GM19035 (cell line): Measurements from ENCODE around the gene XPR1.
"Not testable (repeated sequence)": the region's sequence is repeated elsewhere in the genome, so short reads cannot be mapped to it uniquely, and the experiment has no call there.

ENCODE experiments used
- ATAC-seq: cut with Tn5 transposase; IDR thresholded peaks from one replicate; pipeline ENCODE4 v1.9.1; 2021; ENCODE audit not compliant: unreplicated experiment

Gene XPR1

GRCh38 chr1:180642781-180643180 is 11.0 kb downstream of the XPR1 start:
- ATAC-seq: no peak

GRCh38 chr1:180643693-180644092 is 11.9 kb downstream of the XPR1 start:
- ATAC-seq: no peak

- ATAC-seq: no peak
Measured at GRCh38 chr1:180644526-180645192, 12.8 kb downstream of the XPR1 start.

- ATAC-seq: not testable (repeated sequence)
Measured at GRCh38 chr1:180645261-180645660, 13.4 kb downstream of the XPR1 start.

GRCh38 chr1:180646093-180646492 is 14.3 kb downstream of the XPR1 start:
- ATAC-seq: no peak

GRCh38 chr1:180646547-180646946 is 14.7 kb downstream of the XPR1 start:
- no peak for ATAC-seq

- no peak for ATAC-seq
Measured at GRCh38 chr1:180652792-180653191, 21.0 kb downstream of the XPR1 start.

GRCh38 chr1:180662709-180663108 is 30.9 kb downstream of the XPR1 start:
- no peak for ATAC-seq

- ATAC-seq: no peak
Measured at GRCh38 chr1:180670681-180671080, 38.9 kb downstream of the XPR1 start.

GRCh38 chr1:180672105-180672504 is 40.3 kb downstream of the XPR1 start:
- no peak for ATAC-seq

GRCh38 chr1:180672505-180672904 is 40.7 kb downstream of the XPR1 start:
- no peak for ATAC-seq

GRCh38 chr1:180674603-180675530 is 43.0 kb downstream of the XPR1 start:
- ATAC-seq: no peak

GRCh38 chr1:180675586-180675985 is 43.8 kb downstream of the XPR1 start:
- ATAC-seq: no peak

GRCh38 chr1:180680558-180681144 is 48.8 kb downstream of the XPR1 start:
- ATAC-seq: no peak

GRCh38 chr1:180683117-180683516 is 51.3 kb downstream of the XPR1 start:
- not testable (repeated sequence) for ATAC-seq

- no peak for ATAC-seq
Measured at GRCh38 chr1:180691322-180691913, 59.6 kb downstream of the XPR1 start.

GRCh38 chr1:180693564-180694244 is 61.9 kb downstream of the XPR1 start:
- no peak for ATAC-seq

GRCh38 chr1:180695282-180695681 is 63.5 kb downstream of the XPR1 start:
- no peak for ATAC-seq

- no peak for ATAC-seq
Measured at GRCh38 chr1:180696361-180696760, 64.5 kb downstream of the XPR1 start.

GRCh38 chr1:180698580-180698979 is 66.8 kb downstream of the XPR1 start:
- no peak for ATAC-seq

GRCh38 chr1:180702376-180702775 is 70.6 kb downstream of the XPR1 start:
- ATAC-seq: not testable (repeated sequence)
